KMS-11 (cell line): Measurements from ENCODE around the gene IGFBP4.

Experiments used
- H2AFZ ChIP-seq: fragments of 200-600 bp; sonication (generic); 2 replicates; pipeline ENCODE4 v1.6.1; 2016; ENCODE audit warnings: antibody characterized with exemption, mixed run types, low read depth
- H3K27ac ChIP-seq: fragments of 200-600 bp; sonication (generic); 2 replicates; pipeline ENCODE4 v1.6.1; 2016; ENCODE audit warnings: mild to moderate bottlenecking, mixed run types
- H3K27me3 ChIP-seq: fragments of 200-600 bp; sonication (generic); 2 replicates; pipeline ENCODE4 v1.6.1; 2017; ENCODE audit warnings: mild to moderate bottlenecking, low read depth, mixed run types, moderate library complexity; ENCODE audit not compliant: insufficient read depth
- H3K36me3 ChIP-seq: fragments of 200-600 bp; sonication (generic); 2 replicates; pipeline ENCODE4 v1.6.1; 2017; ENCODE audit warnings: mild to moderate bottlenecking, mixed run types; ENCODE audit not compliant: insufficient read depth
- H3K4me1 ChIP-seq: fragments of 200-600 bp; sonication (generic); 2 replicates; pipeline ENCODE4 v1.6.1; 2016; ENCODE audit warnings: mild to moderate bottlenecking, low read depth, mixed run types; ENCODE audit not compliant: poor library complexity, severe bottlenecking
- H3K4me2 ChIP-seq: fragments of 200-600 bp; sonication (generic); 2 replicates; pipeline ENCODE4 v1.7.0; 2016; ENCODE audit warnings: mild to moderate bottlenecking, mixed run types
- H3K4me3 ChIP-seq: fragments of 200-600 bp; sonication (generic); IDR thresholded peaks from 2 replicates; pipeline ENCODE4 v1.6.1; 2017; ENCODE audit warnings: low read depth, low read length, mixed read lengths; ENCODE audit not compliant: insufficient read depth
- H3K79me2 ChIP-seq: fragments of 200-600 bp; sonication (generic); 2 replicates; pipeline ENCODE4 v1.6.1; 2016; ENCODE audit warnings: low read depth, mixed run types; ENCODE audit not compliant: insufficient read depth
- H3K9ac ChIP-seq: fragments of 200-600 bp; sonication (generic); 2 replicates; pipeline ENCODE4 v1.6.1; 2016; ENCODE audit warnings: mild to moderate bottlenecking, mixed run types
- H4K20me1 ChIP-seq: fragments of 200-600 bp; sonication (generic); 2 replicates; pipeline ENCODE4 v1.6.1; 2016; ENCODE audit warnings: mild to moderate bottlenecking, mixed run types; ENCODE audit not compliant: insufficient read depth
- TF ChIP-seq, protein P1 (sequence below): fragments of 200-600 bp; sonication (generic); conservative IDR thresholded peaks from 2 replicates; pipeline ENCODE4 v1.6.1; 2017; ENCODE audit warnings: low read depth, mild to moderate bottlenecking, antibody characterized with exemption, low read length, moderate library complexity, mixed read lengths

IGFBP4 gene

DNA sequence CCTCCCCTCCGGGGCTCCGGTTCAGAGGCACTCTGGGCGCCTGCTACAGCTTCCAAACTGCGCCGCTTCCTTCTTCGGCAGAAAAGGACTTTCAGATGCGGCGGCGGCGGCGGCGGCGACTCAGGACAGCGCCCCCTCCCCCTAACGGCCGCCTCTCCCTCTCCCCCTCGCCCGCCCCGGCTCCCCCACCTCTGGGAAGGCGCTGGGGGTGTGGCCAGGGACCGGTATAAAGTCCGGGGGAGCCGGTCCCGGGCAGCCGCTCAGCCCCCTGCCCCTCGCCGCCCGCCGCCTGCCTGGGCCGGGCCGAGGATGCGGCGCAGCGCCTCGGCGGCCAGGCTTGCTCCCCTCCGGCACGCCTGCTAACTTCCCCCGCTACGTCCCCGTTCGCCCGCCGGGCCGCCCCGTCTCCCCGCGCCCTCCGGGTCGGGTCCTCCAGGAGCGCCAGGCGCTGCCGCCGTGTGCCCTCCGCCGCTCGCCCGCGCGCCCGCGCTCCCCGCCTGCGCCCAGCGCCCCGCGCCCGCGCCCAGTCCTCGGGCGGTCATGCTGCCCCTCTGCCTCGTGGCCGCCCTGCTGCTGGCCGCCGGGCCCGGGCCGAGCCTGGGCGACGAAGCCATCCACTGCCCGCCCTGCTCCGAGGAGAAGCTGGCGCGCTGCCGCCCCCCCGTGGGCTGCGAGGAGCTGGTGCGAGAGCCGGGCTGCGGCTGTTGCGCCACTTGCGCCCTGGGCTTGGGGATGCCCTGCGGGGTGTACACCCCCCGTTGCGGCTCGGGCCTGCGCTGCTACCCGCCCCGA is at the start of gene IGFBP4:
Gene IGFBP4, plus strand, starts transcription at position 255 of the 792 bp plus-strand sequence. Its CDS starts 286 bp downstream, at position 541.
- Histone ChIP-seq H2AFZ (peak within 1 kb of the TSS; percentile 45), H3K4me3 (no peak within 1 kb of the TSS), H3K79me2 (no peaks in the 10 kb centered on the region), H4K20me1 (no peaks in the 10 kb centered on the region), H3K36me3 (no peaks in the 10 kb centered on the region), H3K27me3 (peaks cover 55% of the 10 kb centered on the region), H3K4me2 (peak within 1 kb of the TSS; percentile 61), H3K27ac (no peak within 1 kb of the TSS), H3K9ac (no peak within 1 kb of the TSS), H3K4me1 (peaks cover 31% of the 10 kb centered on the region)
- TF ChIP-seq, protein P1, sequence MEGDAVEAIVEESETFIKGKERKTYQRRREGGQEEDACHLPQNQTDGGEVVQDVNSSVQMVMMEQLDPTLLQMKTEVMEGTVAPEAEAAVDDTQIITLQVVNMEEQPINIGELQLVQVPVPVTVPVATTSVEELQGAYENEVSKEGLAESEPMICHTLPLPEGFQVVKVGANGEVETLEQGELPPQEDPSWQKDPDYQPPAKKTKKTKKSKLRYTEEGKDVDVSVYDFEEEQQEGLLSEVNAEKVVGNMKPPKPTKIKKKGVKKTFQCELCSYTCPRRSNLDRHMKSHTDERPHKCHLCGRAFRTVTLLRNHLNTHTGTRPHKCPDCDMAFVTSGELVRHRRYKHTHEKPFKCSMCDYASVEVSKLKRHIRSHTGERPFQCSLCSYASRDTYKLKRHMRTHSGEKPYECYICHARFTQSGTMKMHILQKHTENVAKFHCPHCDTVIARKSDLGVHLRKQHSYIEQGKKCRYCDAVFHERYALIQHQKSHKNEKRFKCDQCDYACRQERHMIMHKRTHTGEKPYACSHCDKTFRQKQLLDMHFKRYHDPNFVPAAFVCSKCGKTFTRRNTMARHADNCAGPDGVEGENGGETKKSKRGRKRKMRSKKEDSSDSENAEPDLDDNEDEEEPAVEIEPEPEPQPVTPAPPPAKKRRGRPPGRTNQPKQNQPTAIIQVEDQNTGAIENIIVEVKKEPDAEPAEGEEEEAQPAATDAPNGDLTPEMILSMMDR: peak; percentile 41; the same call in 1 of the 2 replicates

DNA sequence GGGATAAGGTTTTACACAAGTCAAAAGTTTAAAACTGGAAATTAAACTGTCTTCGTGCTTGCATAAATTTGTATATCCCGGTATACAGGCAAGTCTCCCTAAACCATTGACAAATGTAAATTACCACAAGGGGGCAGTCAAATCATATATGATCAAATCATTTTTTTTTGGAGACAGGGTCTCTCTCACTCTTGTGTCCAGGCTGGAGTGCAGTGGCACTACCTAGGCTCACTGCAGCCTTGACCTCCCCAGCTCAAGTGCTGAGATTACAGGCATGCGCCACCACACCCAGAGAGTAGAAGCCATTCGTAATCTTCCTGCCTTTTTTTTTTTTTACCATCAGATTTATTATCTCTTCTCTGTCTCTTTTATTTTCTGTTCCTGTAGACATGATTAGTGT is 44.1 kb upstream of the IGFBP4 start:
- Histone ChIP-seq H4K20me1 (0 out of 2 replicates have a peak, but pooled peaks cover 3% of the 10 kb centered on the region), H3K9ac (no peak overlapping the region), H3K79me2 (no peaks in the 10 kb centered on the region; the same call in 1 of the 2 replicates), H3K27ac (no peak overlapping the region), H2AFZ (no peak overlapping the region), H3K4me2 (no peak overlapping the region), H3K4me3 (no peak overlapping the region), H3K27me3 (no peaks in the 10 kb centered on the region; the same call in 1 of the 2 replicates), H3K4me1 (no peaks in the 10 kb centered on the region), H3K36me3 (peaks cover 51% of the 10 kb centered on the region; the same call in 1 of the 2 replicates)
- TF ChIP-seq, protein P1: peak; percentile 85

DNA sequence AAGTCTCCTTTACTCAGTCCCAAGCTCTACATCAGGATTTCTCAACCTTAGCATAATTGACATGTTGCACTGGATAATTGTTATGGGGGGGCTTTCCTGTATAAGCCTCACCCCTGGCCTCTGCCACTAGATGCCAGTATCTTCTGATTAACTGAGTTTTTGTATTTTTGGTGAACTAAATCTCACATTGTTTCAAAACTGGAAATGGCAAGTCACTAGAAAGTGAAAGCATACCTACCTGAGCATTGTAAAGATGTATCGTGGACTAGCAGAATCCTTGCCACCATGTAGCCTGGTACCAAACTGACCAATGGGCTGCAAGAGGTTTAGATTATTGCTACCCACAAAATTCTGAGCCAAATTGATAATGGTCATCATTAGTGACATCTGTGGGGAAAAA is 40.6 kb upstream of the IGFBP4 start:
- no peak overlapping the region for H3K27ac ChIP-seq
- H3K36me3 ChIP-seq: peaks cover 53% of the 10 kb centered on the region; the same call in 1 of the 2 replicates
- no peak overlapping the region for H3K9ac ChIP-seq
- H3K79me2 ChIP-seq: no peaks in the 10 kb centered on the region
- H4K20me1 ChIP-seq: 0 out of 2 replicates have a peak, but pooled peaks cover 5% of the 10 kb centered on the region
- TF ChIP-seq, protein P1: no peak
- H2AFZ ChIP-seq: no peak overlapping the region
- H3K4me2 ChIP-seq: no peak overlapping the region
- H3K27me3 ChIP-seq: no peaks in the 10 kb centered on the region
- no peaks in the 10 kb centered on the region for H3K4me1 ChIP-seq
- no peak overlapping the region for H3K4me3 ChIP-seq

DNA sequence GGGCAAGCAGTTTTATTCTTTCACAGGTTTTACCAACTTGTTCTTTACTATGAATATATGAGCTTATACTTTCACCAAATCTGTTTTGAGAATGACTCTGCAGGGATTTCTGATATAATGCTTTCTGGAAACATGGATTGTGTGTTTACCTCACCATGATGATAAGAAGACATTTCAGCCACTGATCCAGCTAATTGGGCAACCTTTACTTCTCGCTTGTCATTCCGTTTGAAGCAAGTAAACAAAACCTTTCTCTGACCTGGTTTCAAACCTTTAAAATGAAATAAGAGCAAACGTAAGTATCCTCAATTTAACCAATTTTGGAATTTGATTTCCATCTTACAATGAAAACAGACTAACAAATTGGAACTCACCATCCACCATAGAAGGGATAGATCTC is 39.2 kb upstream of the IGFBP4 start:
- peaks cover 52% of the 10 kb centered on the region for H3K36me3 ChIP-seq
- H2AFZ ChIP-seq: no peak overlapping the region
- no peak overlapping the region for H3K27ac ChIP-seq
- H3K4me3 ChIP-seq: no peak overlapping the region
- H3K79me2 ChIP-seq: no peaks in the 10 kb centered on the region
- H3K27me3 ChIP-seq: no peaks in the 10 kb centered on the region
- H3K4me2 ChIP-seq: no peak overlapping the region
- H3K9ac ChIP-seq: no peak overlapping the region
- H4K20me1 ChIP-seq: 0 out of 2 replicates have a peak, but pooled peaks cover 5% of the 10 kb centered on the region
- TF ChIP-seq, protein P1: no peak
- no peaks in the 10 kb centered on the region for H3K4me1 ChIP-seq
